CD4-positive, alpha-beta T cell treated with Interleukin-6 for 4 hours (primary cell): Measurements from ENCODE around the gene BRCC3.
A peak's percentile ranks its signal among the peaks of the same experiment; 100 is the strongest.
"Not testable (repeated sequence)": the region's sequence is repeated elsewhere in the genome, so short reads cannot be mapped to it uniquely, and the experiment has no call there.

Source experiments
- DNase-seq: peaks from one replicate; pipeline ENCODE4 v3.0.0-alpha.2; 2020; ENCODE audit warnings: mixed read lengths

Gene BRCC3

GRCh38 chrX:155061760-155062159, 9.5 kb upstream of the BRCC3 start:
- DNase-seq: no peak

GRCh38 chrX:155065035-155065734, 6.1 kb upstream of the BRCC3 start:
- DNase-seq: no peak

GRCh38 chrX:155068165-155068564, 3.1 kb upstream of the BRCC3 start:
- no peak for DNase-seq

GRCh38 chrX:155069414-155069813, 1.9 kb upstream of the BRCC3 start:
- no peak for DNase-seq

GRCh38 chrX:155070038-155070437, 1.3 kb upstream of the BRCC3 start:
- no peak for DNase-seq

GRCh38 chrX:155070663-155070974, 689 bp upstream of the BRCC3 start:
- DNase-seq: no peak

- no peak for DNase-seq
Observed at GRCh38 chrX:155071694-155072280, 479 bp downstream of the BRCC3 start.

- peak; percentile 53 for DNase-seq
Observed at GRCh38 chrX:155086202-155086840, 15.0 kb downstream of the BRCC3 start.

- DNase-seq: no peak
Observed at GRCh38 chrX:155086961-155087735, 15.8 kb downstream of the BRCC3 start.

- peak; percentile 45 for DNase-seq
Observed at GRCh38 chrX:155094468-155095061, 23.3 kb downstream of the BRCC3 start.

- no peak for DNase-seq
Observed at GRCh38 chrX:155105919-155106318, 34.6 kb downstream of the BRCC3 start.

GRCh38 chrX:155108427-155108826, 37.1 kb downstream of the BRCC3 start:
- DNase-seq: no peak

GRCh38 chrX:155112171-155112570, 40.9 kb downstream of the BRCC3 start:
- no peak for DNase-seq

- DNase-seq: no peak
Observed at GRCh38 chrX:155113097-155113496, 41.8 kb downstream of the BRCC3 start.

GRCh38 chrX:155115174-155115819, 44.0 kb downstream of the BRCC3 start:
- no peak for DNase-seq

GRCh38 chrX:155127465-155127864, 56.2 kb downstream of the BRCC3 start:
- DNase-seq: no peak

GRCh38 chrX:155127940-155128339, 56.6 kb downstream of the BRCC3 start:
- no peak for DNase-seq

GRCh38 chrX:155132110-155132509, 60.8 kb downstream of the BRCC3 start:
- no peak for DNase-seq

GRCh38 chrX:155134255-155134654, 62.9 kb downstream of the BRCC3 start:
- DNase-seq: no peak

- no peak for DNase-seq
Observed at GRCh38 chrX:155143959-155144548, 72.7 kb downstream of the BRCC3 start.

GRCh38 chrX:155144926-155145325, 73.6 kb downstream of the BRCC3 start:
- DNase-seq: no peak

GRCh38 chrX:155147612-155148011, 76.3 kb downstream of the BRCC3 start:
- DNase-seq: not testable (repeated sequence)
